Fibroblast of mammary gland (primary cell): Measurements from ENCODE around the gene PPCS.
"Not testable (repeated sequence)": the region's sequence is repeated elsewhere in the genome, so short reads cannot be mapped to it uniquely, and the experiment has no call there.

Experiments used
- DNase-seq: peaks from one replicate; pipeline ENCODE4 v3.0.0-alpha.2; 2010; ENCODE audit warnings: low read depth
- H3K4me3 ChIP-seq: 2 replicates; pipeline ENCODE4 v1.5.1; 2011; ENCODE audit warnings: low read depth, mild to moderate bottlenecking, low read length, moderate library complexity; ENCODE audit not compliant: control insufficient read depth
- TF ChIP-seq, protein P1 (sequence below): conservative IDR thresholded peaks from 2 replicates; pipeline ENCODE4 v1.5.1; 2011; ENCODE audit warnings: low read depth, low read length, inconsistent platforms; ENCODE audit not compliant: control insufficient read depth, insufficient read depth

PPCS gene

GRCh38 chr1:42463921-42464320 is 7.6 kb downstream of the PPCS start:
- TF ChIP-seq, protein P1, sequence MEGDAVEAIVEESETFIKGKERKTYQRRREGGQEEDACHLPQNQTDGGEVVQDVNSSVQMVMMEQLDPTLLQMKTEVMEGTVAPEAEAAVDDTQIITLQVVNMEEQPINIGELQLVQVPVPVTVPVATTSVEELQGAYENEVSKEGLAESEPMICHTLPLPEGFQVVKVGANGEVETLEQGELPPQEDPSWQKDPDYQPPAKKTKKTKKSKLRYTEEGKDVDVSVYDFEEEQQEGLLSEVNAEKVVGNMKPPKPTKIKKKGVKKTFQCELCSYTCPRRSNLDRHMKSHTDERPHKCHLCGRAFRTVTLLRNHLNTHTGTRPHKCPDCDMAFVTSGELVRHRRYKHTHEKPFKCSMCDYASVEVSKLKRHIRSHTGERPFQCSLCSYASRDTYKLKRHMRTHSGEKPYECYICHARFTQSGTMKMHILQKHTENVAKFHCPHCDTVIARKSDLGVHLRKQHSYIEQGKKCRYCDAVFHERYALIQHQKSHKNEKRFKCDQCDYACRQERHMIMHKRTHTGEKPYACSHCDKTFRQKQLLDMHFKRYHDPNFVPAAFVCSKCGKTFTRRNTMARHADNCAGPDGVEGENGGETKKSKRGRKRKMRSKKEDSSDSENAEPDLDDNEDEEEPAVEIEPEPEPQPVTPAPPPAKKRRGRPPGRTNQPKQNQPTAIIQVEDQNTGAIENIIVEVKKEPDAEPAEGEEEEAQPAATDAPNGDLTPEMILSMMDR, result no peak
- H3K4me3 ChIP-seq, result peak overlapping the region; percentile 76
- no peak for DNase-seq

DNA sequence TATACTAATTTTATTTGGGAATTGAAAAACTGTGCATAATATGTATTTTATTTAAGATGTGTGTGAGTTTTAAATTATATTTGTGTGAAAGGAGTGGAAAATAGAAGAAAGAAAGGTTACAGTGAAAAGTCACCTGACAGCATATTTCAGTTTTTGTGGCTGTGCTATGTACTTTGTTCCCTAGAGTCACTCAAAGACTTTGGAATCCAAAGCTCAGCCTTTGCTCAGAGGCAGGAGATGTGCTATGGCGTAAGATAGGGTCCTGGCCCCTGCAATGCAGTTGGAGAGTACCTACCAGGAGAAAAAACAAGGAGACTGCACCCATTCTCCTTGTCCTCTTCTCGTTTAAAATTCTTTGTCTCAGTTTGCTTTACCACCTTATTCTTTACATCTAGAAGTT is 9.7 kb downstream of the PPCS start:
- TF ChIP-seq, protein P1, result no peak
- no peak for DNase-seq
- no peak overlapping the region for H3K4me3 ChIP-seq

DNA sequence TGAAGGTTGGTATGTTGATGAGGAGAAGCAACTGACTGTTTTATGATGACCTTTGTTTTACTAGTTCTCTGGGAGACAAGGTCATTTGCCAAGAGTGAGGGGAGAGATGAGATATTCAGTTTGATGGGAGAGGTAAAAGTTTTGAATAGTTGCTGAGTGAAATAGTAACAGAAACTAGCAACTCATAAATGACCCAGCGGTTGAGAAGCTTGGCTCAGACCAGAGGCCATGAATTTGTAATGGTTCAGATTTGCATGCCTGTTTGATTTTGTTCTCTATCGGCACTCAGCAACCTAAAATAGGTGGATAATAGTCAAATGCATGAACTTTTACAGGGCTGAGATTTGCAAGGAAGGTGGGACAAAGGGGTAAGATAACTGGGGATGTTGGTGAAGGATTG is 13.4 kb downstream of the PPCS start:
- DNase-seq, result no peak
- TF ChIP-seq, protein P1, result no peak
- H3K4me3 ChIP-seq, result no peak overlapping the region

- DNase-seq, result no peak
- TF ChIP-seq, protein P1, result no peak
- no peak overlapping the region for H3K4me3 ChIP-seq
Measured at GRCh38 chr1:42476605-42477004, 20.3 kb downstream of the PPCS start.

- H3K4me3 ChIP-seq, DNase-seq: not testable (repeated sequence)
Measured at GRCh38 chr1:42477354-42477753, 21.0 kb downstream of the PPCS start.

DNA sequence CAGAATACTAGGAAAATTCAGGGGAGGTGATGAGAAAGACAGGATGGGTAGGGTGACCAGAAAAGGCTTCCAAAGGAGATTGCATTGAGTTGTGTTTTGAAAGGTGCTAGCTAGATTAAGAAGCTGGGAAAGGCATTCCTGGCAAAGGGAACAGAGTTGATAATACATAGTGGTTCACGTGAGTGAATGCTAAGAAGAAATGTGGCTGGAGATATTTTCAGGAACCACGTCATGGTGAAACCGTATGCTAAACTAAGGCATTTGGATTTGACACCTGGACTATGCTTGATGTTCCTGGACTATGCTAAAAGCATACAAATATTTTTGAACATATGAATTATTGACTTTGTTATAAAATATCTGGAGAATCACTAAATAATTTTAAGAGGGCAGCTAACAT is 21.4 kb downstream of the PPCS start:
- TF ChIP-seq, protein P1, result no peak
- no peak overlapping the region for H3K4me3 ChIP-seq
- DNase-seq, result no peak

DNA sequence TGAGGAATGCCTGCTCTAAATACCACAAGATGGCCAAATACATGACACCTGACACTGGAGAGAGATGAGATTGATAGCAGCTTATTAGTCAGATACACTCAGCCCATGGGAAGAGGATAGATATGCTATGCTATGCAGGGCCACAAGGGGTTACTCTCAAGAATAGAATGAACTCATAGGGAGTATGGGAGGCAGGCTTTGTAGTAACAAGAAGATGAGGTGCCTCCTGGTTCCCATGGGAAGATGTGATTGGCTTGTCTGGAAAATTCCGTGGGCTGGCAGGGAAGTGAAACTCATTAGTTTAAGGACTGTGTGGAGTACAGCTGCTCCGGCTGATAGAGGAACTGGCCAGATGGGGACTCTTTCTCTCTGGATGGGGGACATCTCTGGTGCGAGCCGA is 23.3 kb downstream of the PPCS start:
- H3K4me3 ChIP-seq, result no peak overlapping the region
- TF ChIP-seq, protein P1, result peak; percentile 21
- DNase-seq, result peak; percentile 51
